ENCODE data around the gene RGS13. TPM values are rescaled to one million over a fixed set of nuclear protein-coding genes. Genes with fewer than 3 reads are reported as not detected.

The RGS13 gene
- total and polyA plus RNA-seq, 12 donors, result 0.06 to 0.51 (median 0.13) TPM; not detected in 9

DNA sequence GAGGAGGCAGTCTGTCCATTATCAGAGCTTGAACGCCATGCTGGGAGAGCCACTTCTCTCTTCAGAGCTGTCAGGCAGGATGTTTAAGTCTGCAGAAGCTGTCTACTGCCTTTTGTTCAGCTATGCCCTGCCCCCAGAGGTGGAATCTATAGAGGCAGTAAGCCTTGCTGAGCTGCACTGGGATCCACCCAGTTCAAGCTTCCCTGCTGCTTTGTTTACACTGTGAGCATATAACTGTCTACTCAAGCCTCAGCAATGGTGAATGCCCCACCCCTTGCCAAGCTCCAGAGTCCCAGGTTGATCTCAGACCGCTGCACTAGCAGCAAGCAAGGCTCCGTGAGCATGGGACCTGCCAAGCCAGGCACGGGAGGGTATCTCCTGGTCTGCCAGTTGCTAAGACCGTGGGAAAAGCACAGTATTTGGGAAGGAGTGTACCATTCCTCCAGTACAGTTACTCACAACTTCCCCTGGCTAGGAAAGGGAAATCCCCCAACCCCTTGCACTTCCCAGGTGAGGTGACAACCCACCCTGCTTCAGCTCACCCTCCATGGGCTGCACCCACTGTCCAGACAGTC is 32.5 kb downstream of the RGS13 start:
- no peak overlapping the region for H3K27ac ChIP-seq
- no peaks in the 10 kb centered on the region for H3K4me1 ChIP-seq (replicated peaks in 1 of 2)
- TF ChIP-seq, protein P1, sequence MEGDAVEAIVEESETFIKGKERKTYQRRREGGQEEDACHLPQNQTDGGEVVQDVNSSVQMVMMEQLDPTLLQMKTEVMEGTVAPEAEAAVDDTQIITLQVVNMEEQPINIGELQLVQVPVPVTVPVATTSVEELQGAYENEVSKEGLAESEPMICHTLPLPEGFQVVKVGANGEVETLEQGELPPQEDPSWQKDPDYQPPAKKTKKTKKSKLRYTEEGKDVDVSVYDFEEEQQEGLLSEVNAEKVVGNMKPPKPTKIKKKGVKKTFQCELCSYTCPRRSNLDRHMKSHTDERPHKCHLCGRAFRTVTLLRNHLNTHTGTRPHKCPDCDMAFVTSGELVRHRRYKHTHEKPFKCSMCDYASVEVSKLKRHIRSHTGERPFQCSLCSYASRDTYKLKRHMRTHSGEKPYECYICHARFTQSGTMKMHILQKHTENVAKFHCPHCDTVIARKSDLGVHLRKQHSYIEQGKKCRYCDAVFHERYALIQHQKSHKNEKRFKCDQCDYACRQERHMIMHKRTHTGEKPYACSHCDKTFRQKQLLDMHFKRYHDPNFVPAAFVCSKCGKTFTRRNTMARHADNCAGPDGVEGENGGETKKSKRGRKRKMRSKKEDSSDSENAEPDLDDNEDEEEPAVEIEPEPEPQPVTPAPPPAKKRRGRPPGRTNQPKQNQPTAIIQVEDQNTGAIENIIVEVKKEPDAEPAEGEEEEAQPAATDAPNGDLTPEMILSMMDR (IDR thresholded peaks at IDR 0.05), result no peak
- TF ChIP-seq POLR2A (IDR thresholded peaks at IDR 0.05), result no peak
- DNase-seq, result no peak
- WGBS, 4 donors, result 79 to 94% (median 91%) methylated on average over 4 to 5 of the region's 5 CpGs
- no peaks in the 10 kb centered on the region for H3K9me3 ChIP-seq (replicated peaks in 1 of 3)
- intact Hi-C loops (cut with DNase I), result no loop called here
- H3K36me3 ChIP-seq (replicated peaks in 1 of 2), result no peaks in the 10 kb centered on the region
- H3K4me3 ChIP-seq, result no peak overlapping the region
- H3K27me3 ChIP-seq, result no peaks in the 10 kb centered on the region

DNA sequence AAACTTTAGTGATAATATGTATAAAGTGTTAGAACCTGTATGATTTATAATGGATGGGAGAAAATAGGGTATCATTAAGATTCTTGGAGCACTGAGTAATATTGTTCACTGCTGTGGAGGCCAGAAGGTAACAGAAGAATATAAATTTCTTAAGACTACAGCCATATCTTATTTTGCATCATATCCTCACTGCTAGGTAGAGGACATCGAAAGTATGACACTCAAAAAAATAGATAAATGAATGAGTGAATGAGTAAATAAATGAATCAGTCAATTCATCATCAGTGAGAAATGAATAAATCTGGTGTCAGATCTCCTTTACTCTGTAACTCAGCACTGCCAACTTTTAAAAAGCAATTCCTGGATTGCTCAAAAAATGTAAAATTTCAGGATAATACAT is 33.2 kb downstream of the RGS13 start:
- H3K4me1 ChIP-seq (replicated peaks in 1 of 2), result no peaks in the 10 kb centered on the region

DNA sequence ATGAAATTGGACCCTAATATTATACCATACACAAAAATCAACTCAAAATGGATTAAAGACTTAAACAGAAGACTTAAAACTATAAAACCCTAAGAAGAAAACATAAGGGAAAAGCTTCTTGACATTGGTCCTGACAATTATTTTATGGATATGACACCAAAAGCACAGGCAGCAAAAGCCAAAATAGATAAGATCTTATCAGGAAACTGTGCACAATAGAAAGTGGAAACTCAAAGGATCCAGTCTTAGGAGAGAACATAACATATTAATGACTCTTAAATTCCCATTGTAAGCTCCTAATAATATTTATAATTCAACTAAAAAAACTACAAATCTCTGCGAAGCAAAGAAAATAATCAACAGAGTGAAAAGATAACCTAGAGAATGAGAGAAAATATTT is 39.8 kb downstream of the RGS13 start:
- peaks cover 0 to 7% of the 10 kb centered on the region in 2 donors for H3K4me1 ChIP-seq (replicated peaks in 1 of 2)
- H3K4me3 ChIP-seq, result no peak overlapping the region
- no peak for TF ChIP-seq POLR2A (IDR thresholded peaks at IDR 0.05)
- TF ChIP-seq, protein P1 (IDR thresholded peaks at IDR 0.05), result no peak
- no peaks in the 10 kb centered on the region for H3K36me3 ChIP-seq (replicated peaks in 1 of 2)
- WGBS, 4 donors, result 50 to 59% (median 55%) methylated on average over 1 of the region's 1 CpG
- H3K27ac ChIP-seq, result no peak overlapping the region
- H3K9me3 ChIP-seq (replicated peaks in 1 of 3), result no peaks in the 10 kb centered on the region
- no peak for DNase-seq
- H3K27me3 ChIP-seq, result no peaks in the 10 kb centered on the region
- intact Hi-C loops (cut with DNase I), result no loop called here

More for the DNA sequence above, 33.2 kb downstream of the RGS13 start:
- H3K36me3 ChIP-seq (replicated peaks in 1 of 2), result no peaks in the 10 kb centered on the region
- H3K27me3 ChIP-seq, result no peaks in the 10 kb centered on the region
- TF ChIP-seq POLR2A (IDR thresholded peaks at IDR 0.05), result no peak
- TF ChIP-seq, protein P1 (IDR thresholded peaks at IDR 0.05), result no peak
- H3K27ac ChIP-seq, result no peak overlapping the region
- no peak for DNase-seq
- H3K4me3 ChIP-seq, result no peak overlapping the region
- WGBS, 4 donors, result 63 to 79% (median 69%) methylated on average over 1 of the region's 1 CpG
- intact Hi-C loops (cut with DNase I), result no loop called here
- no peaks in the 10 kb centered on the region for H3K9me3 ChIP-seq (replicated peaks in 1 of 3)

DNA sequence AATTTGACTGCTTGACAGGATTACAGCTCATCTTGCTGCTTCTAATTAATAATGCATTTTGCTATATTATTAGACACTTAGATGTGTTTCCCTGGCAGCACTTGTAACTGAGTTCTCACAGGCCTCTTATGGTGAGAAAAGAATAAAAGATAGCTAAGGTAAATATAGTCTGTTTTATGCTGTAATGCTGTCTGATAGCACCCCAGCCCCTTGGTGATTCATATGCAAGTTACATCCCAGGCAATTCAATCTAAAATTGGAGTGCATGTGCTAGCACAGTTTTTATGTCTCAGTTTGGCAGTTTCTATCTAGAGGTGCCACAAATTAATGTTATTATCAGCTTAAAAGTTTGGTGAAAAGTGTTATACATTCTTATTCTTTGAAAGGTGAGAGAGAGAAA is 42.2 kb downstream of the RGS13 start:
- intact Hi-C loops (cut with DNase I), result no loop called here
- H3K27ac ChIP-seq, result no peak overlapping the region

More for the DNA sequence above, 42.2 kb downstream of the RGS13 start:
- Histone ChIP-seq H3K27me3 (no peaks in the 10 kb centered on the region), H3K4me1 (replicated peaks in 1 of 2) (peaks cover 0 to 22% of the 10 kb centered on the region in 2 donors), H3K4me3 (no peak overlapping the region), H3K9me3 (replicated peaks in 1 of 3) (no peaks in the 10 kb centered on the region), H3K36me3 (replicated peaks in 1 of 2) (no peaks in the 10 kb centered on the region)
- DNase-seq, result no peak
- no peak for TF ChIP-seq POLR2A (IDR thresholded peaks at IDR 0.05)
- TF ChIP-seq, protein P1 (IDR thresholded peaks at IDR 0.05), result no peak

All from adrenal gland (tissue), 12 donors.